Nephron progenitor cell (in vitro differentiated cells): ENCODE results near the gene DACH1.

Experiments
- DNase-seq: peaks from one replicate; pipeline ENCODE4 v3.0.0; 2021
- H3K27ac Mint-ChIP-seq: 2 replicates; pipeline ENCODE4 v1.8.0; 2021; ENCODE audit warnings: mild to moderate bottlenecking, moderate library complexity, mixed read lengths
- H3K27me3 Mint-ChIP-seq: 2 replicates; pipeline ENCODE4 v1.8.0; 2021; ENCODE audit warnings: mild to moderate bottlenecking, low read depth, mixed read lengths; ENCODE audit not compliant: poor library complexity
- H3K36me3 Mint-ChIP-seq: 2 replicates; pipeline ENCODE4 v1.8.0; 2021; ENCODE audit warnings: low read depth, mixed read lengths
- H3K4me1 Mint-ChIP-seq: 2 replicates; pipeline ENCODE4 v1.8.0; 2021; ENCODE audit warnings: mixed read lengths
- H3K4me3 Mint-ChIP-seq: 2 replicates; pipeline ENCODE4 v1.8.0; 2021; ENCODE audit warnings: mild to moderate bottlenecking, moderate library complexity, mixed read lengths
- H3K9me3 Mint-ChIP-seq: 2 replicates; pipeline ENCODE4 v1.8.0; 2021; ENCODE audit warnings: mild to moderate bottlenecking, moderate library complexity, mixed read lengths
- TF ChIP-seq, protein P1 (sequence below): fragments of 200-600 bp; sonication (generic); IDR thresholded peaks from 2 replicates; pipeline ENCODE4 v1.5.0; 2021; ENCODE audit warnings: antibody characterized with exemption

The DACH1 gene

DNA sequence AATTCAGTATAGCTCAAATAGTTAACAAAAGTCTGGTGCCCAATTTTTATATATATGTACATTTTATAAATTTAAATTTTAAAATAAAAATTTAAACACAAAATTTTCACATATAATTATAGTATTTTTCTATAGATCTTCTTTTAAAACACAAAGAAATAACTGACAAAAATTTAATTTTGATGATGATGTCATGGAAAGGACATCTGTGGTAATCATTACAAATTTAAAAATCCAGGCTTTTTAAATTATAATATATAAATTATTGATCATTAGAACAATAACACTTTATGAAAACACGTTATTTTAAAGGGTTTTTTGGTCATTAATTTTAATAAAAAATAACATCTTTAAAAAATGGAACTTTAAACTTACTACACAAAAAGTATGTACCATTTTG, 381.1 kb downstream of the DACH1 start:
- H3K4me3 Mint-ChIP-seq = no peak overlapping the region
- peaks cover 70% of the 10 kb centered on the region for H3K36me3 Mint-ChIP-seq
- TF ChIP-seq, protein P1, sequence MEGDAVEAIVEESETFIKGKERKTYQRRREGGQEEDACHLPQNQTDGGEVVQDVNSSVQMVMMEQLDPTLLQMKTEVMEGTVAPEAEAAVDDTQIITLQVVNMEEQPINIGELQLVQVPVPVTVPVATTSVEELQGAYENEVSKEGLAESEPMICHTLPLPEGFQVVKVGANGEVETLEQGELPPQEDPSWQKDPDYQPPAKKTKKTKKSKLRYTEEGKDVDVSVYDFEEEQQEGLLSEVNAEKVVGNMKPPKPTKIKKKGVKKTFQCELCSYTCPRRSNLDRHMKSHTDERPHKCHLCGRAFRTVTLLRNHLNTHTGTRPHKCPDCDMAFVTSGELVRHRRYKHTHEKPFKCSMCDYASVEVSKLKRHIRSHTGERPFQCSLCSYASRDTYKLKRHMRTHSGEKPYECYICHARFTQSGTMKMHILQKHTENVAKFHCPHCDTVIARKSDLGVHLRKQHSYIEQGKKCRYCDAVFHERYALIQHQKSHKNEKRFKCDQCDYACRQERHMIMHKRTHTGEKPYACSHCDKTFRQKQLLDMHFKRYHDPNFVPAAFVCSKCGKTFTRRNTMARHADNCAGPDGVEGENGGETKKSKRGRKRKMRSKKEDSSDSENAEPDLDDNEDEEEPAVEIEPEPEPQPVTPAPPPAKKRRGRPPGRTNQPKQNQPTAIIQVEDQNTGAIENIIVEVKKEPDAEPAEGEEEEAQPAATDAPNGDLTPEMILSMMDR = no peak
- H3K27me3 Mint-ChIP-seq = no peaks in the 10 kb centered on the region
- DNase-seq = no peak
- no peak overlapping the region for H3K27ac Mint-ChIP-seq
- H3K9me3 Mint-ChIP-seq = no peaks in the 10 kb centered on the region
- peaks cover 11% of the 10 kb centered on the region for H3K4me1 Mint-ChIP-seq

DNA sequence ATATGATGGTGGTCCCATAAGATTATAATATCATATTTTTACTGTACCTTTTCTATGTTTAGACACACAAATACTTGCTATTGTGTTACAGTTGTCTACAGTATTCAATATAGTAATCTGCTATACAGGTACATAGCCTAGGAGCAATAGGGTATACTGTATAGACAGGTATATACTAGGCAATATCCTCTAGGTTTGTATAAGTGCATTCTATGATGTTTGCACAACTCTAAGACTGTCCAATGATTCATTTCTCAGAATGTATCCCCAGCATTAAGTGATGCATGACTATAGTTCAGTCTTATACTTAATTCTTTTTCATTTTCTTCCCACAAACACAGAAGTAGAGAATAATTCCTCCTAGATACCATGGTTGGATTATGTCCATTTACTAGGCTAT, 383.3 kb downstream of the DACH1 start:
- H3K4me1 Mint-ChIP-seq = no peaks in the 10 kb centered on the region
- no peak for DNase-seq
- H3K36me3 Mint-ChIP-seq = peaks cover 70% of the 10 kb centered on the region
- H3K4me3 Mint-ChIP-seq = no peak overlapping the region
- TF ChIP-seq, protein P1 = no peak
- H3K27me3 Mint-ChIP-seq = no peaks in the 10 kb centered on the region
- peak overlapping the region; percentile 25 for H3K27ac Mint-ChIP-seq
- H3K9me3 Mint-ChIP-seq = no peaks in the 10 kb centered on the region

DNA sequence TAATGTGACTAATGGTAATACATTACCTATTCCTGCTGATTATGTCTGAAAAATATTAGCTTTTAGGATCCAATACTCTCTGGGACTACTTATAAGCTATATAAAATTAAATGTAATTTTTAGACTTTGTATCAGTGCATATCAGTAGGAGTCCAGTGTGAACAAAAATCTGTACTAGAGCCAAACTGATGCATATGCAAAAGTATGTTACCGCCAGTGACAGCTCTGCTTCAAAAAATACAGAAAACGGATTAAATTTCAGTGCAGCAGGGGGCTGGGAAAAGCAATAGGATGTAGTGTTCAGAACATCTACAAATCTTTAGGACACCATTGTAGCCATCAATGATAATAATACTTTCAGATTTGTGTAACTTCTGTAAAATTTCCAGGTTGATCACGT, 385.5 kb downstream of the DACH1 start:
- peak overlapping the region; percentile 39 for H3K27ac Mint-ChIP-seq
- H3K4me1 Mint-ChIP-seq = no peaks in the 10 kb centered on the region
- H3K36me3 Mint-ChIP-seq = peaks cover 61% of the 10 kb centered on the region
- H3K4me3 Mint-ChIP-seq = no peak overlapping the region
- no peaks in the 10 kb centered on the region for H3K27me3 Mint-ChIP-seq
- DNase-seq = no peak
- H3K9me3 Mint-ChIP-seq = no peaks in the 10 kb centered on the region
- TF ChIP-seq, protein P1 = no peak

DNA sequence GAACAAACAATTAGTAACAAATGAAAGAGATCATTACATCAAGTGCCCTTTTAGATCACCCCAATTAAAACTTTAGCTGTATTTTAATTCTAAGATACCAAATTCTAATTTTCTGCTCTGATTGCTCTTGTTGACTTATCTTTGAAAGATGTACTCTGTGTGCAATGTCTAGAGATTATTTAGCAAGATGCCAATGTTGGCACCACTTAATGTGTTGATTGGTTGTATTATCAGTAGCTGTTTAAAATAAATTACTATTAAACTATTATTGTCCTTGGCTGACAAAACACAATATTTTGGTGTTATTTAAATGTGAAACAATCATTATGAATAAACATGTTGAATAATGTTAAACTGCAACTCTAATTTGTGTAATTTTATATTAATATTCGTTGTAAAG, 386.0 kb downstream of the DACH1 start:
- Mint-ChIP-seq H3K9me3 (no peaks in the 10 kb centered on the region), H3K27ac (no peak overlapping the region), H3K36me3 (peaks cover 61% of the 10 kb centered on the region), H3K4me1 (no peaks in the 10 kb centered on the region), H3K4me3 (no peak overlapping the region), H3K27me3 (no peaks in the 10 kb centered on the region)
- TF ChIP-seq, protein P1 = no peak
- no peak for DNase-seq

DNA sequence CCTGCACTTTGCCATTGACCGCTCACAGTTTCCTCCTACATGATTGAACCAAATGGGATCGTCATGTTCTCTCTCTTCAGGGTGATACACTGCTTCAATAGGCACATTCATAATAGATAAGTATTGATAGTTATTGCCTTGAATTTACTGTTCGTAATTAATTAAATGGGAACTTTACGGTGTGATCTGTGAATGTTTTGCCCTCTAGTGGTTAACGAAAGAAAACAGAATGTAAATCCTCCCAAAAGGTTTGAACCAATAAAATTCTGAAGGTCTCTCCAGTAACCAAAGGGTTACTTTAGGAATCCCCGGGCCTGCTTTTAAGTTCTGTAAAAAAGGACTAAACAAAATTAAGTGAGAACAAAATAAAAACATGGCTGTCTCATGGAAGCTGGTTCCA, 389.3 kb downstream of the DACH1 start:
- DNase-seq = no peak
- Mint-ChIP-seq H3K27ac (no peak overlapping the region), H3K9me3 (no peaks in the 10 kb centered on the region), H3K36me3 (peaks cover 67% of the 10 kb centered on the region), H3K4me3 (no peak overlapping the region), H3K4me1 (no peaks in the 10 kb centered on the region), H3K27me3 (no peaks in the 10 kb centered on the region)
- TF ChIP-seq, protein P1 = peak; percentile 49

DNA sequence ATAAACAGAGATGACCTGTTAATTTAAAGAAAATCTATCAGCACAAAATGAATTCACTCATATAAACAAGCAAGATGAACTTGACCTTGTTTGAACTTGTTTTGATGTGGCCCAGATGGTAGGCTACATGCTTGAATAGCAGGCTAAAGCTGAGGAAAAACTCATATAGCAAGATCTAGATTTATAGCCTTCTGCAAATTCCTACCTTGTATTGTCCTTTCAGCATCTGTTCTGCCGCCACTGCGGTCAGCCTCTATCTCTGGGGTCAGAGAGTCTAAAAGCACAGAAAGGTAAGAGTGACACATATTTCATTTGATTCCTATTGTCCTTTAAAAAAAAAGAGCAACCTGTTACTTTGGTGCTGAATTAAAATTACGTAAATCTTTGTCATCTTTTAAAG, 392.1 kb downstream of the DACH1 start:
- H3K4me1 Mint-ChIP-seq = no peaks in the 10 kb centered on the region
- H3K27ac Mint-ChIP-seq = peak overlapping the region; percentile 24
- no peaks in the 10 kb centered on the region for H3K9me3 Mint-ChIP-seq
- TF ChIP-seq, protein P1 = no peak
- no peaks in the 10 kb centered on the region for H3K27me3 Mint-ChIP-seq
- no peak for DNase-seq
- H3K36me3 Mint-ChIP-seq = peaks cover 69% of the 10 kb centered on the region
- H3K4me3 Mint-ChIP-seq = no peak overlapping the region
